Pulmonary artery endothelial cell (primary cell): ENCODE data around the gene IL17RE. TPM values are rescaled to one million over a fixed set of nuclear protein-coding genes. Genes with fewer than 3 reads are reported as not detected.

Experiments used
- DNase-seq: peaks from one replicate; pipeline ENCODE4 v3.0.0-alpha.2; 2011; ENCODE audit warnings: low read depth, low spot score
- total RNA-seq: library from RNA; depleted of rRNA; stranded (reverse); fragments of >200 nt; gene quantifications from 2 replicates; pipeline ENCODE4 v1.2.3, GENCODE V29; 2014

IL17RE gene
- total RNA-seq, 1 donor from 2014 or later: 0.07 TPM

DNA sequence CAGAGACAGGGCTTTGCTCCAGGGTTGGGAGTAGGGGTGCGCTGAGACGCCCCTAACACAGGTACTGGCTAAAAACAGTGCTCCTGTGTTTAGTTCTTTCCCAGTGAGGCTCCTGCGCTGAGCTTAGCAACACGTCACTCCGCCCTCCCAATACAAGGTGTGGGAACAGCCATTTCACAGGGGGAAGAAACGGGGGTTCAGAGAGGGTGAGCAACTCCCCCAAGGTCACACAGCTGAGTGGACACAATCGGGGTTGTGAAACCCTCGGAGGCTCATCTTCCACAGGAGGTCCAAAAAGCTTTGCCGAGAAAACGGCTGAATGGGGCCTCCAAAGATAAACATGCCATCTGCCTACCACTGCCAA, 48.9 kb downstream of the IL17RE start:
- no peak for DNase-seq

DNA sequence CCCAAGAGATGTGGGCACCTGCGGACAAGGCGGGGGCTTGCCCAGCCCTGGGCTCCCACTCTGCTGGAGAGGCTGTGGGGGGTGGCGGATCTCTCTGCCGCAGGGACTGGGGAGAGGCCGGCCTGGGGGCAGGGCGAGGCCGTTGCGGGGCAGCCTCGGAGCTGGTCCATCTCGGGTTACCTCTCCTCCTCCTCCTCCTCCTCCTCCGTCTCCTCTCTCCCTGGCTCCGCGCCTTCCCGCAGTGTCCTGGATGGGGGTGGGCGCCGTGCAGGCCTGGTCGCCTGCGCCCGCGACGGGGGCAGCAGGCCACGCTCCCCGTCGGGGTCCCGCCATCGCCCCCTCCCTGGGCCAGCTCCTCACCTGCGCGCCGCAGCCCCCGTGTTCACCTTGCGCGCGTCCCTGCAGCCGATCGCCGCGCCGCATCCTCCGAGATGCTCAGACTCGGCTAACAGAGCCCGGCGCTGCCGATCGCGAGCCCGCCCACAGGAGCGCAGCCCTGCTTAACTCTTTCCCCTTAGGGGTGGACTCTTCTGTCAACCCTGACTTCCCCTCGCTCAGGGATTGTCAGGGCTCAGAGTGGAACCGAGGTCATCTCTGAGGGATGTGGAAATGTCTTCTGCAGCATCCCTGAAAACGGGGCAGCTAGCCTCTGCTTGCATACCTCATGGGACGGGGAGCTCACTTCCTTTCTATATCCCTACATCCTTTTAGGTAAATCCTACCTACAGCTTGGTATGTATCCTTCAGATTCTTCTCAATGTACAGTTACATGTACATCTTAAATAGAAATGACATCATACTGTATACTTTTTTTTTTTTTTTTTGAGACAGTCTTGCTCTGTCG, 49.5 kb downstream of the IL17RE start, which contains the start of gene PRRT3:
Gene PRRT3, minus strand, starts transcription at position 447 of the 844 bp plus-strand sequence. CDS start 2,293 bp downstream, outside the sequence.
- no peak for DNase-seq

DNA sequence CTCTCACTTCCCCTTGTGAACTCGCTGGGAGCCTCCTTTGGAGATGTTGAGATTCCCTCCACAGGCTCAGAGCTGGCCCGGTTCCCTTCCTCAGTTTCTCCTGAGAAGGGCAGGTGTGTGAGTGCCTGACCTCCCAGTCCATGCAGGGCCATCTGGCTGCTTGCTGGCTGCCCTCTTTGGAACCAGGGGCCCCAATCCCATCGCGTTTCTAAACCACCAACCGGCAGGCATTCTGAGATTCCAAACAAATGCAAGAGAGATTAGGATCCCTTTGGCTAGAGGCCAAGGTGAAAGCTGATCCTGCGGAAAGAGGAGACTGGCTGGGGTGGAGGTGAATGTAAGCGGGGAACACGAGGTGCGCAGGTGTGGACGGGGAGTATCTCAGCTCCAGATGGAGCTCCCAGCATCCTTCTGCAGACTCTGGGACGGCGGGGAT, 52.4 kb downstream of the IL17RE start:
- no peak for DNase-seq

DNA sequence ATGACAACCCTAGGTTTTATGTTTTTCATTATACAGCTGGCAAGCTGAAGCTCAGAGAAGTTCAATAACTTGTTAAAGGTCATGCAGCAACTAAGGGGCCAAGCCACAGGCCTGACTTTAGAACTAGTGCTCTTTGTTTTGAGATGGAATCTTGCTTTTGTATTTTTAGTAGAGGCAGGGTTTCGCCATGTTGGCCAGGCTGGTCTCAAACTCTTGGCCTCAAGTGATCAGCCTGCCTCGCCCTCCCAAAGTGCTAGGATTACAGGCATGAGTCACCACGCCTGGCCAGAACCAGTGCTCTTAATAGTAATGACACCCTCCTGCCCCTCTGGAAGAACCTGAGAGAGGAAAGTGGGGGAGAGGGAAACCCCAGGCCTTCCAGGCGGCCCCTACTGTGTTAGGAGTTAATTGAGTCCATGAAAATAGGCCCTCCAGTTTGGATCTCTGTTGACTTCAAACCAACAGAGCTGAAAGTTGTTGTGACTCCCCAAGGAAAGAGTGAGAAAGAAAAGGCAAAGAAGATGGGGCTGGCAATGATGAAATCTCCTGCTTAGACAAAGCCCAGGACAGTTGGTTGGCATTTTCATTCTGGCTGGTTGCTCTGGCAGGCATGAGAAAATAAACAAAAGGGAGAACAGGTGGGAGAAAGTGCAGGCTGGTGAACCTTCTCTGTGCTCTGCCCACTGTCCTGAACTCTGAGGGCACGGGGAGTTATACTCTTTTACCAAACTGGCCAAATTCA, 53.1 kb downstream of the IL17RE start:
- DNase-seq: no peak

DNA sequence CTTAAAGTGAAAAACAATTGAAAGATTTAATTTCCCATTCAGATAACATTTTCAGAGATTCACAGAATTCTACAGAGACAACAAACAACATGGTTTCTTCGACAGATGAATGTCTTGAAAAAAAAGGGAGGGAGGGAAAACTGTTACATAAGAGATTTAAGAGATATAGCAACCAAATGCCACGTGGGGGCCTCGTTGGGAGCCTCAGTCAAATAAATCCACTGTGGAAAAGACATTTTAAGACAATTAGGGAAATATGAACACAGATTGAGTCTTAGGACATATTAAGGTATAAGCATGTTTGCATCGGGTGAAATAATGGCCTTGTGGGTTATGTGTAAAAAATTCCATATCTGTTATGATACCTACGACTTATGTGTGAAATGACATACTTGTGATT, 54.6 kb downstream of the IL17RE start:
- no peak for DNase-seq

DNA sequence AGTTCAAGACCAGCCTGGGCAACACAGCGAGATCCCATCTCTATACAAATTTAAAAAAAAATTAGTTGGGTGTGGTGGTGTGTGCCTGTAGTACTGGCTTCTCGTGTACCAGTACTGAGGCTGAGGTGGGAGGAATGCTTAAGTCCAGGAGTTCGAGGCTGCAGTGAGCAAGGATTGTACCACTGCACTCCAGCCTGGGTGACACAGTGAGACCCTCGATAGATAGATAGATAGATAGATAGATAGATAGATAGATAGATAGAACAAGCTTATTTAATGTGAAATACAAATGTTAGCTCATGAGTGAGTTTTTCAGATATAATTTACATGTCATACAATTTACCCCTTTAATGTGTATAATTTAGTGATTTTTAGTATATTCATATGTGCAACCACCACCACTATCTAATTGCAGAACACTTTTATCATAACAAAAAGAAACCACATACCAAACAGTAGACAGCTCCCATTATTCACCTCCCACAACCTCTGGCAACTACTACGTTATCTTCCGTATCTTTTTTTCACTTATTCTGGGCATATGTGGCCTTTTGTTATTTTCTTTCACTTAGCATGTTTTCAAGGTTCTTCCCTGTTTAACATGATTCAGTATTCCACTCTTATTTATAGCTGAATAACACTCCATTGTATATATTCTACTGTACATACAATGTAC, 62.7 kb downstream of the IL17RE start:
- DNase-seq: no peak

Other genes starting within 250 kb of the IL17RE start
- gene CPNE9, start 199.0 kb upstream of the IL17RE start, total RNA-seq: not detected in 2 replicates
- 20.7 and 22.6 TPM in 2 replicates for gene BRPF1, start 171.1 kb upstream of the IL17RE start, total RNA-seq
- gene OGG1, start 152.9 kb upstream of the IL17RE start, total RNA-seq: 18.6 and 19.7 TPM in 2 replicates
- gene CAMK1, start 132.9 kb upstream of the IL17RE start, total RNA-seq: 46.7 and 50.6 TPM in 2 replicates
- 30.2 and 37.3 TPM in 2 replicates for gene TADA3, start 110.4 kb upstream of the IL17RE start, total RNA-seq
- gene ARPC4, start 109.8 kb upstream of the IL17RE start, total RNA-seq: 287 and 389 TPM in 2 replicates
- 7.1 and 7.4 TPM in 2 replicates for gene TTLL3, start 92.6 kb upstream of the IL17RE start, total RNA-seq
- 27.8 and 35.6 TPM in 2 replicates for gene RPUSD3, start 58.8 kb upstream of the IL17RE start, total RNA-seq
- gene CIDEC, start 22.6 kb upstream of the IL17RE start, total RNA-seq: not detected in 2 replicates
- gene JAGN1, start 12.2 kb upstream of the IL17RE start, total RNA-seq: 29.0 and 35.3 TPM in 2 replicates
- gene IL17RC, start 14.2 kb downstream of the IL17RE start, total RNA-seq: 18.3 and 18.7 TPM in 2 replicates
- 29.1 and 41.7 TPM in 2 replicates for gene CRELD1, start 31.0 kb downstream of the IL17RE start, total RNA-seq
- gene PRRT3, start 49.6 kb downstream of the IL17RE start, total RNA-seq: 0.88 and 1.1 TPM in 2 replicates
- gene EMC3, start 84.0 kb downstream of the IL17RE start, total RNA-seq: 44.2 and 100 TPM in 2 replicates
- 22.0 and 34.0 TPM in 2 replicates for gene FANCD2, start 123.6 kb downstream of the IL17RE start, total RNA-seq
- gene FANCD2OS, start 205.4 kb downstream of the IL17RE start, total RNA-seq: not detected in 2 replicates
- 113 and 170 TPM in 2 replicates for gene BRK1, start 212.8 kb downstream of the IL17RE start, total RNA-seq
- 39.0 and 42.8 TPM in 2 replicates for gene VHL, start 238.9 kb downstream of the IL17RE start, total RNA-seq